Measurements from ENCODE around the gene FOXK2.

The FOXK2 gene

DNA sequence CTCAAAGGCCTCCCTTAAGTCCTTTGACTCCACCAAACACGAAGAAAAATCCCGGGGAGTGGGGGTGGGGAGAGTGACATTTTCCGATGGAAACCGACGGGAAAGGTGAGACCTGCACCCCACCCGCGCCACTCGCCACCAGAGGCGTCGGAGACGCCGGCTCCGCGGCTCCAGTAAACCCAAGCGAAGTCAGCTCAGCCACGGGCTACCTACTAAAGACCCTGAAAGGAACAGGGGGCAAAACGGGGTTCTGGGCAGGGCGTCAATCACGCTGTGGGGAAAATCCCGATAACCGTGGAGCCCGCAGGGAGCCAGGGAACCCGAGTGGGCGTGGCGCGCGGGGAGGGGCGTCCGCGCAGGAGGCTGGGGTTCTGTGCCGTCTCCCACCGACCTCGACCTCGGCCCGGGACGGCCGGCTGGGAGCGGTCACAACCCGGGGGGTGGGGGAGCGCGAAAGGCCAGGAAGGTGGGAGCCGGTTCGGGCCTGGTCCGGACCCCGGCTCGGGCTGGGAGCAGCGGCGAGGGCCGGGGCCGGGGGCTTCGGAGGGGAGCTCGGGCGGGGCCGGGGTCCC, 128.1 kb downstream of the FOXK2 start:
- Histone ChIP-seq H3K27ac (ENCODE audit: low read length) (peak overlapping the region; percentile 90), H3K4me1 (ENCODE audit: control insufficient read depth, insufficient read depth, low read length) (peaks cover 15% of the 10 kb centered on the region), H3K4me3 (ENCODE audit: low read length in 2 of 2) (peak overlapping the region; percentile 89 to 91), H3K9me3 (ENCODE audit: control insufficient read depth in 2 of 2, low read length in 2 of 2) (no peaks in the 10 kb centered on the region), H3K36me3 (ENCODE audit: control insufficient read depth in 2 of 2, insufficient read depth in 2 of 2, low read length in 2 of 2) (peaks cover 14 to 15% of the 10 kb centered on the region in 2 donors), H3K9ac (ENCODE audit: low read length in 2 of 2) (peak overlapping the region; percentile 92), H3K27me3 (ENCODE audit: control insufficient read depth in 1 of 2, insufficient read depth in 2 of 2, low read length in 2 of 2) (no peaks in the 10 kb centered on the region)

DNA sequence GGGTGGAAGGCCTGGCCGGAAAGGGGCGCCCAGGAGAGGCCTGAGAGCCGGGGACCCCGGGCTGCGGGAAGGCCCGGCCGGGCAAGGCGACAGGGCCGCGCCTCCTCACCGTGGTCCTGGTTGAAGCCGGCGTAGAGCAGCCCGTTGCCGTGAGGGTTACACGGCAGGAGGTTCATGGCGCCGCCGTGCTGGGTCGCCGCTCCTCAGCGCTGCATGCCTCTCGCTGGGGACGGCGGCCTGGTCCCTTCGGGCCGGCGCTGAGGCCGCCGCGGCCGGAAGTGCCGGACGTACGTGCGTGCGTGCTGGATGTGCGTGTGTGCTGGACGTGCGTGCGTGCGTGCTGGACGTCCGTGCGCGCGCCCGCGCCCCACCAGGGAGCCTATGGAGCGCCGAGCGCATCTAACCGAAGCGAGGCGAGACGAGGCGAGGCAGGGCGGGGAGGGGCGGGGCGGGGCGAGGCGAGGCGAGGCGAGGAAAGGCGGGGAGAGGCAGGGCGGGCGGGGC, 128.7 kb downstream of the FOXK2 start, which contains the start of gene WDR45B:
TSS of gene WDR45B (minus strand) at position 280 of the 504 bp plus-strand sequence. CDS start at position 176, 104 bp downstream.
- Histone ChIP-seq H3K9me3 (ENCODE audit: control insufficient read depth in 2 of 2, low read length in 2 of 2) (no peaks in the 10 kb centered on the region), H3K4me1 (ENCODE audit: control insufficient read depth, insufficient read depth, low read length) (peaks cover 15% of the 10 kb centered on the region), H3K27me3 (ENCODE audit: control insufficient read depth in 1 of 2, insufficient read depth in 2 of 2, low read length in 2 of 2) (no peaks in the 10 kb centered on the region), H3K9ac (ENCODE audit: low read length in 2 of 2) (peak within 1 kb of the TSS; percentile 92), H3K4me3 (ENCODE audit: low read length in 2 of 2) (peak within 1 kb of the TSS; percentile 89 to 91), H3K27ac (ENCODE audit: low read length) (peak within 1 kb of the TSS; percentile 90), H3K36me3 (ENCODE audit: control insufficient read depth in 2 of 2, insufficient read depth in 2 of 2, low read length in 2 of 2) (peaks cover 11 to 14% of the 10 kb centered on the region in 2 donors)

GRCh38 chr17:82648742-82649331, 129.3 kb downstream of the FOXK2 start:
- Histone ChIP-seq H3K4me1 (ENCODE audit: control insufficient read depth, insufficient read depth, low read length) (peaks cover 15% of the 10 kb centered on the region), H3K27ac (ENCODE audit: low read length) (peak overlapping the region; percentile 58), H3K9me3 (ENCODE audit: control insufficient read depth in 2 of 2, low read length in 2 of 2) (no peaks in the 10 kb centered on the region), H3K9ac (ENCODE audit: low read length in 2 of 2) (peak overlapping the region; percentile 51 to 65), H3K36me3 (ENCODE audit: control insufficient read depth in 2 of 2, insufficient read depth in 2 of 2, low read length in 2 of 2) (peaks cover 5 to 8% of the 10 kb centered on the region in 2 donors), H3K4me3 (ENCODE audit: low read length in 2 of 2) (peak overlapping the region; percentile 44 to 73), H3K27me3 (ENCODE audit: control insufficient read depth in 1 of 2, insufficient read depth in 2 of 2, low read length in 2 of 2) (no peaks in the 10 kb centered on the region)

DNA sequence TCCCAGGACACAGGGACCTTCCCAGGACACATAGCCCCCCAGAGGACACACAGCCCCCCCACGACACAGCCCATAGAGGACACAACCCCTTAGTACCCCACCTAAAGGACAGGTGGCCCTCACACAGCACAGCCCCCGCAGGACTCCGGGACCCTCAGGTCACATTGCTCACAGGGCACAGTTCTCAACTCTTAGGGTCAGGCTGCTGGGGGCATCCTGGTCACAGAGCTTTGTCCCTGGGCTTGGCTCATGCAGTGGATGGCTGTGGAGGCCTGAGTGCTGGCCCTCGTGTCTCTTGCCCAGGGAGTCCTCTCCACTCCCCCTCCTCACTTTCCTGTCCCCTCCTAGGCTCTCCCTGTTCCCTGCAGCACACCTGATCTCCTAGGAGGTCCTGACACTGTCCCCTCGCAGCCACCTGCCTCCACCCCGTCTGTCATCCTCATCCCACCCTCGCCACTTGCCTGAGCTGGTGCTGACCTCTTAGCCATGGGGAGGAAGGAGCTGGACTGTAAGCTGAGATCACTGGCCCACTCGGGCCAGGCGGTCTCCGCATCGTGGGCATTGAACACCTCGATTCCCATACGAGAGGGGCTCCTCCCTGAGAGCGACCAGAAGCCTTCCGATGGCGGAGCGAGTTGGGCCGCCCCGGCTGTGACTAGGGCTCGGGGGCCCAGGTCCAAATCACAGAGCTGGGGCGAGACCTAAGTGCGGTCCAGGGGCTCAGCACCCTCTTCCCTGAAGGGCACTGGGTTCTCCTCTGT, 130.1 kb downstream of the FOXK2 start:
- peaks cover 15% of the 10 kb centered on the region for H3K4me1 ChIP-seq (ENCODE audit: control insufficient read depth, insufficient read depth, low read length)
- no peaks in the 10 kb centered on the region for H3K9me3 ChIP-seq (ENCODE audit: control insufficient read depth in 2 of 2, low read length in 2 of 2)
- no peak overlapping the region for H3K9ac ChIP-seq (ENCODE audit: low read length in 2 of 2)
- H3K36me3 ChIP-seq (ENCODE audit: control insufficient read depth in 2 of 2, insufficient read depth in 2 of 2, low read length in 2 of 2): no peaks in the 10 kb centered on the region
- H3K27me3 ChIP-seq (ENCODE audit: control insufficient read depth in 1 of 2, insufficient read depth in 2 of 2, low read length in 2 of 2): no peaks in the 10 kb centered on the region
- peak overlapping the region; percentile 58 for H3K27ac ChIP-seq (ENCODE audit: low read length)
- H3K4me3 ChIP-seq (ENCODE audit: low read length in 2 of 2): no peak overlapping the region

GRCh38 chr17:82650723-82651122, 131.2 kb downstream of the FOXK2 start:
- Histone ChIP-seq H3K27me3 (ENCODE audit: control insufficient read depth in 1 of 2, insufficient read depth in 2 of 2, low read length in 2 of 2) (no peaks in the 10 kb centered on the region), H3K4me3 (ENCODE audit: low read length in 2 of 2) (no peak overlapping the region), H3K27ac (ENCODE audit: low read length) (no peak overlapping the region), H3K9me3 (ENCODE audit: control insufficient read depth in 2 of 2, low read length in 2 of 2) (no peaks in the 10 kb centered on the region), H3K9ac (ENCODE audit: low read length in 2 of 2) (no peak overlapping the region), H3K4me1 (ENCODE audit: control insufficient read depth, insufficient read depth, low read length) (peaks cover 15% of the 10 kb centered on the region), H3K36me3 (ENCODE audit: control insufficient read depth in 2 of 2, insufficient read depth in 2 of 2, low read length in 2 of 2) (no peaks in the 10 kb centered on the region)

DNA sequence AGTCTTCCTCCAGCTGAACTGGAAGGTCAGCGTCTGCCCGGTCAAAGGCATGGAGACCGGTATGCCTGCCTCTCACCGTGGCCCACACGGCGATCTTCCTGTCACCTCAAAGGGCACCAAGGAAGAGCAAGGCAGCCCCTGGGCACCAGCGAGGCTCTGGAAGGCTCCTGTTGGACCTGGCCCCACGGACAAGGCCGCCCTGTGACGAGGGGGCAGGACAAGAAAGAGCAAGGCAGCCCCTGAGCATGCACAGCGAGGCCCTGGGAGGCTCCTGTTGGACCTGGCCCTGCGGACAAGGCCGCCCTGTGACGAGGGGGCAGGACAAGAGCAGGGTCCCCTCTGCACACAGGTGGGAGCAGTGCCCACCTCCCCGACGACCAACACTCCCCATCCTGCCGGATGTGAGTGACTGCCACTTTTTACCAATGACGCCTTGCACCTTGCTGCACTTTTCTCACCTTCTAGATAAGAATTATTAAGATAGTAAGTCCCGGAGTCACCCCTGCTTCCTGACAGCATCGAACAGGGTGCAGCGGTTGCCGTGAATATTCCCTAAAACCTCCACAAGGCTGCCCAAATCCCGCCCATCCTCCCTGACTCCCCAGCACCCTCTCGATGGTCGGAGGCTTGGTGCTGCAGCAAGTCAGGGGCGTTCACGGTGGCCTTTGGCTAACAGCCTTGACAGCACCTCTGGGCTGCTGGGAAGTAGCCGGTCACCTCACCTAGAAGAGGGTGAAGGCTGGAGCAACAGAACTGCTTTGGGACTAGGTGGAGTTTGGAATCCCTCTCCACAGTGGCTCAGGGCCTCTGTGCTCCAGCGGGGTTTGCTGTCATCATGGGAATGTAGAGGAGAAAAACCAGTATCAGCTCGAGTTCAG, 134.4 kb downstream of the FOXK2 start:
- H3K4me3 ChIP-seq (ENCODE audit: low read length in 2 of 2): no peak overlapping the region
- H3K9me3 ChIP-seq (ENCODE audit: control insufficient read depth in 2 of 2, low read length in 2 of 2): no peaks in the 10 kb centered on the region
- peaks cover 2 to 10% of the 10 kb centered on the region in 2 donors for H3K36me3 ChIP-seq (ENCODE audit: control insufficient read depth in 2 of 2, insufficient read depth in 2 of 2, low read length in 2 of 2)
- no peak overlapping the region for H3K27ac ChIP-seq (ENCODE audit: low read length)
- H3K4me1 ChIP-seq (ENCODE audit: control insufficient read depth, insufficient read depth, low read length): peaks cover 4% of the 10 kb centered on the region
- no peaks in the 10 kb centered on the region for H3K27me3 ChIP-seq (ENCODE audit: control insufficient read depth in 1 of 2, insufficient read depth in 2 of 2, low read length in 2 of 2)
- no peak overlapping the region for H3K9ac ChIP-seq (ENCODE audit: low read length in 2 of 2)
